ENCODE measurements around the gene GJB2.

GJB2 gene

GRCh38 chr13:20192836-20193161, at the start of gene GJB2:
Gene GJB2, minus strand, starts transcription at chr13:20192938. Its CDS starts 3,357 bp downstream, at chr13:20189581.
- no peak for DNase-seq (ENCODE audit: low read depth in 2 of 2)

- DNase-seq (ENCODE audit: low read depth in 2 of 2) = no peak
Observed at GRCh38 chr13:20241593-20241992, 48.9 kb upstream of the GJB2 start.

- no peak for DNase-seq (ENCODE audit: low read depth in 2 of 2)
Observed at GRCh38 chr13:20239748-20240147, 47.0 kb upstream of the GJB2 start.

DNA sequence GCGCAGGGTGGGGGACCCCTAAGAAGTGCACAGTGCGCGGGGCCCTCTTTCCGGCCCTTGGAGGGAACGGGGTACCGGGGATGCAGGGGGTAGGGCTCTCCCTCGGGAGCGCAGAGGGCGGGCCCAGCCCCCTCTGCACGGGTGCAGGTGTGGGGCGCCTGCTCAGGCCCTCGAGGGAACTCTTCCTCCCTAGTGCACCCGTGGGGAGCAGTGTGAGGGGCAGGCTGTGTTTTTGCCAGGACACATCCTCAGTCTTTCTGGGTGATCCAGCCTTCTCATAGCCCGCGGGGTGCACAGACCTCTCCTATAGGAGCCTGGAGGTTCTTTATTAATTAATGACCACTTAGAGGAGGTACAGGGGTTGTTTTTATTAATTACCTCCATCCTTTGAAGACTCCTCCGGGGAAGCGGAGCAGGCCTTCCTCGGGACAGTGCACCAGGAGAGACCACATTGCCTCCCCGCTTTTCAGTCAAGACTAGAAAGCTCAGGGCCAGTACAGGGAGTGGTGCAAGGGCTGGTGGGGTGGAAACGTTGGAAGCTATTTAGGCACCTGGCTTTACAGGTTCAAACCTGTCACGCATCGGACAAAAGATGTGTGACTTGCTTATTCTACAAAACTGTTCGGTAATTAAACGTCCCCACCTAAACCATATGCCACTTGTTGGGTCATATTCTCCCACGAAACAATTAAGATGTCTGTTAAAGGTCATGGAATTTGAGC, 40.0 kb upstream of the GJB2 start:
- DNase-seq (ENCODE audit: low read depth in 2 of 2) = no peak

- DNase-seq (ENCODE audit: low read depth in 2 of 2) = no peak
Observed at GRCh38 chr13:20231839-20232555, 39.3 kb upstream of the GJB2 start, which contains the start of gene GJB6. Gene GJB6, minus strand, starts transcription at chr13:20232319. Its CDS starts 8,839 bp downstream, at chr13:20223480.

DNA sequence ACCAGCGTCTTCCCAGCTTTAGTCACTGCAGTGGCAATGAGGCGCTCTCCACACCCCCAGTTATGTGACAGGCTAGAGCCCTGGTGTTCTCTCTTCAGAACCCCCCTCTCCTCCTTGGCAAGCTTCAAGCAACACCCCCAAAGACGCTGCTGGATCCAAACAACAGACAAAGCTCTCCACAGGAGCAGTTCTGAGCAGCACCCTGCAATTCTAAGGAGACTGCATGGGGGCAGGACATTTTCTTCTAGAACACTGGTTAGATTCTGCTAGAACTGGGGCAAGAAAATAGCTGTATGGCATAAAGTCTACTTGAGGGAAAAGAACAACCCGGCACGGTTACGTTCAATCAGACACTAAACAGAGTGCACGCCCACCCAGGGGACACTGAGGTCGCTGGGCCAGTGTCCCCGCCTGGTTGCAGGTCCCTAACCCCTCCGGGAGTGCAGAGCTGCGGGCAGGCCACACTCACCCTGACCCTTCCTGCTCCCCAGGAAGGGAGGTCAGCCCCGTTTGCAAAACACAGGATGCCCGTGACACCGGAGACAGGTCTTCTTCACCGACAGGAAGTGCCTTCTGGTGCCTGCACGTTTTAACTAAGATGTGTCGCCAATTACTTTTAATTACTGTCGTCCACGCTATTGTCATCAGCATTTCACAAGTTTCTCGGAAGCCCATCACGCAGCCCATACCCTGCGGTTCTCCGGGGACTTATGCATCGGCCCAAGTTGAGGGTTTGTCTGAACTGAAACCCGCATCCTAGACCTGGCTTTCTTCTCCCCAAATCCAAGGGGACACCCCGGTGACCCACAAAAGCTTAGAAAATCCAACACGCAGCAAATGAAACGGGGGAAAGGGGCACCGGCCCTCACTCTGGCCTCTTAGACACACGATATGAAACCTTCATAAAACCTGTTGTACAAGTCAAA, 38.4 kb upstream of the GJB2 start:
- DNase-seq (ENCODE audit: low read depth in 2 of 2) = no peak

DNA sequence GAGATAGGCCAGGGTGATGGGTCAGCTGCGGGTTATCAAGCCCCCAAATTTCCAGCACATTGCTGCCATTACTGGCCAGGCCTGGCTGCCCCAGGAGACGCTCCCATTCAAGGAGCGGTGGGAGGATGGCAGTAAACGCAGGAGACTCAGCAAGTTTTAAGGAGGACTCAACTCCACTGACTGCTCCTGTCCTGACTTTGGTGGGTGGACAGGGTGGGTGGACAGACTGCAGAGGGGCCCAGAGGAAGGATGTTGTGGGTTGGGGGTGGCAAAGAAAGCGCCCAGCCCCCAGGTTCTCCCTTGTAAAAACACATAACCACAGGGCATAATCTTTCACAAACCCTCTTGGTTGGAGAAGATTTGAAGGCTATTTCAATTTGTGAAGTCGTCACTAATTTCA, 35.0 kb upstream of the GJB2 start:
- no peak for DNase-seq (ENCODE audit: low read depth in 2 of 2)

GRCh38 chr13:20227288-20227687, 34.5 kb upstream of the GJB2 start:
- DNase-seq (ENCODE audit: low read depth in 2 of 2) = no peak

DNA sequence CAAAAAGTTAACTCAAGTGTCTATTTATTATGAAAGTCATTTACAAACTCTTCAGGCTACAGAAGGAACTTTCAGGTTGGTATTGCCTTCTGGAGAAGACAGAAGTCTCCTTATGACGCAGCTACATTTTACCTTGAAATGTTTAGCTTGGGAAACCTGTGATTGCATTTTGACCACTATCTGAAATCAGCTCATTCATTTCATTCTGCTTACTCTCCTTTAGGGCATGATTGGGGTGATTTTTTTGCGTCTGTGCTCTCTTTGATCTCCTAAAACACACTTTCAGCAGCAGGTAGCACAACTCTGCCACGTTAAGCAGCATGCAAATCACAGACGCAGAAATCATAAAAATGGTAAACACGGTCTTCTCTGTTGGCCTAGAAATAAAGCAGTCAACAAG, 29.8 kb upstream of the GJB2 start:
- DNase-seq (ENCODE audit: low read depth in 2 of 2) = no peak

DNA sequence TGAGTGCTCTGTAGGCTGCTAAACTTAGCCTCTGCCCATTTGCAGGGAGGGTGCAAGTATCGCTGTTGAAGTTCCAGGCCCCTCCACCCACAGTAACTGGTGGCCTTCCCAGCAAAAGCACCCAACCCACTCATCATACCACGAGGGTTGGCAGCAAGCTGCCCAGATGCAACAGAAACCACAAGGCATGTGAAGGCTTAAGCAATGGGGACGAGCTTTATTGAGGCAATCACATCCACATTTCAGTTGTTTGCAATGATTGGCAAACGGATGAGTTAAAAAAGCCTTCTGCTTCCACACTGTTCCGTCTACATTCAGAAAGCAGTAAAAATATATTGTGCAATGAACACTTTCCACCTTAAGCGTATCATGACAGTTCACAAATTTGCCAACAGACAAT, 29.0 kb upstream of the GJB2 start:
- no peak for DNase-seq (ENCODE audit: low read depth in 2 of 2)

DNA sequence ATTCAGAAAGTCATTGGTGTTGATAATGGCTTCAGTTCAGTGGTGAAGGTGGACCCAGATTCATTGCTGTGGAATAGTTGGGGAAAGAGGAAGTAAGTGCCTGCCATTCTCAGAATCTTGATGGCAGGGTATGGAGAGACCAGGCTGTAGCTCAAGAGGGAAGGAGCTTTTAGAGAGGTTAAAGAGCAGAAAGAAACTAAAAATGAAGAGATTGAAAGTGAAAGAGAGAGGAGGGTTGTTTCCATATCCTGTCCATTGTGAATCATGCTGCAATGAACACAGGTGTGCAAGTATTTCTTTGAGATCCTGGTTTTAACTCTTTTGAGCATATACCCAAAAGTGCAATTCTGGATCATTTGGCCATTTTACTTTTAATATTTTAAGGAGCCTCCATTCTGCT, 26.8 kb upstream of the GJB2 start:
- no peak for DNase-seq (ENCODE audit: low read depth in 2 of 2)

DNA sequence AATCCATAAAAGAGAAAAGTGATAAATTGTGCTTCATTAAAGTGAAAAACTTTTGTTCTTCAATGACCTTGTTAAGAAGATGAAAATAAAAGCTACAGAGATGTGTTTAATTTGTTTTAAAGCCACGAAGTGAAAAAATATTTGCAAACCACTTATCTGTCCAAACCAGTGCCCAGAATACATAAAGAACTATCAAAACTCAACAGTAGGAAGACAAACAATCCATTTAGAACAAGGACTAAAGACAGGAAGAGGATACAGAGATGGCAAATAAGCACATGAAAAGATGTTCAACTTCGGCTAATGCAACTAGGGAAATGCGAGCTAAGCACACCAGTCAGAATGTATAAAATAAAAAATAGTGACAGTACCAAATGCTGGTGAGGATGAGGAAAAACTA, 24.4 kb upstream of the GJB2 start:
- DNase-seq (ENCODE audit: low read depth in 2 of 2) = no peak

DNA sequence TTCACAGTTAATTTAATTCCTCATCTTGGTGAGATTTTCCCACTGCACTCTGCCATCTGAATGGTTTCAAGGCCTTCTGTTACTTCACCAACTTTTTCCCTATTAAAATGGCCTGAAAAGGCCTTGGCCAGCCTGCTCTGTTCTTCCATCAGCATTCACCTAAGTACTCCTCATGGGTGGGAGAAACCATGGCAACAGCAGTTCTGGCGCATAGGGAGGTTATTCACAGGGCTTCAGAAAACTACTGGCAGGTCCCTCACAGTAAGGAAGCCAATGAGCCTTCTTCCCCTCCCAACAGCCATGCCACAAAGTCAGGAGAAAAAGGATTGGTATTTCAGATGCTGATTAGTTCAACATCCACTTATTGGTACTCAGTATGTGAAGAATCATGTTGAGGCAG, 17.2 kb upstream of the GJB2 start:
- no peak for DNase-seq (ENCODE audit: low read depth in 2 of 2)

DNA sequence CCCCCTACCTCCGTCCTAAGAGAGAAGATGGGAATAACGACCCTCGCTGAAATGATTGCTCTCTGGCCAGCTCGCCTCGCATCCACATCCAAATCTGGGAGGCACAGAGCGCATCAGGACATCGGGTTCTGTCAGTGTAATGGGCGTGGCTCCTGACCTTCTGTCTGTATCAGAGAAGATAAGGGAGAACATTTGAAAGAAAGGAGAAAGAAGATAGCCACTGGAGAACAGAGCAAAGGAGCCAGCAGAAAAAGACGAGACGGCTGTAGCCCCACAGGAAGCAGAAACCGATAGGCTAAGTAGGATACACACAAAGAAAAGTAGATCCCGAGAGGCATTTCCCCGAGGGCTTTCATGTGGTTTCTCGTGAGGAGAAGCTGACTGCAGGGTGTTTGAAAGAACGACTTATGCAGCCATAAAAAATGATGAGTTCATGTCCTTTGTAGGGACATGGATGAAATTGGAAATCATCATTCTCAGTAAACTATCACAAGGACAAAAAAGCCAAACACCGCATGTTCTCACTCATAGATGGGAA, 14.0 kb upstream of the GJB2 start:
- DNase-seq (ENCODE audit: low read depth in 2 of 2) = no peak

DNA sequence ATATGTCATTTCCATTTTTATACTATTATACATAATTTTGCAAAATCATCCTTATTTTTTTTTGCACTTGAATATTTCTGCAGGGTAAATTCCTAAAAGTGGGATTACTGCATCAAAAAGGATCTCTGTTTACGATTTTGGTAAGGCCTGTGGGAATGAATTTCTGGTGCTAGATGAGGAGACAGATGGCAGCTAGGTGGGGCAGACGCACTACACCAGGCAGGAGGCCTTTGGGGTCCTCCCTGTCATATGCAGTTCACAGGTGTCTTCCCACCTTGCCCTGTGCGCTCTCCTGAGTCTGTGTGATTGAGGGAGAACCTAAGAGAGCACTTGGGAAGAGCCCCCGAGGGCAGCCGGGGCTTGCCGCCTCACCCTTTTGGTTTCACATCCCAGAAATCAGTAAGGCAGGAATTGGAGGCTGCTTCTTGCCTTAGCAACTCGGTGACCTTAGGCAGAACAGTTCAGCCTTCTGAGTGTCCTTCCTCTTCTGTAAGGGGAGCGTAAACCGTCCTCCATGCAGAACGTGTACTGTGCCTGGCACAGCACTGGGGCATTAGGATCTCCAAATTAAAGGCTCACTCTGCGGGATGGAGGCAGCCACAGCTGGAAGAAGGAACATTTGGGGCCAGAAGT, 13.4 kb upstream of the GJB2 start:
- no peak for DNase-seq (ENCODE audit: low read depth in 2 of 2)

GRCh38 chr13:20198781-20199180, 6.0 kb upstream of the GJB2 start:
- DNase-seq (ENCODE audit: low read depth in 2 of 2) = no peak

- DNase-seq (ENCODE audit: low read depth in 2 of 2) = no peak
Observed at GRCh38 chr13:20197361-20197834, 4.7 kb upstream of the GJB2 start.

GRCh38 chr13:20195801-20196200, 3.1 kb upstream of the GJB2 start:
- DNase-seq (ENCODE audit: low read depth in 2 of 2) = no peak

GRCh38 chr13:20193907-20194631, 1.3 kb upstream of the GJB2 start:
- no peak for DNase-seq (ENCODE audit: low read depth in 2 of 2)

GRCh38 chr13:20193162-20193906, 596 bp upstream of the GJB2 start:
- no peak for DNase-seq (ENCODE audit: low read depth in 2 of 2)
